Measurements from ENCODE around the gene ARHGAP9.
"Not testable (repeated sequence)": the region's sequence is repeated elsewhere in the genome, so short reads cannot be mapped to it uniquely, and the experiment has no call there.

Gene ARHGAP9

DNA sequence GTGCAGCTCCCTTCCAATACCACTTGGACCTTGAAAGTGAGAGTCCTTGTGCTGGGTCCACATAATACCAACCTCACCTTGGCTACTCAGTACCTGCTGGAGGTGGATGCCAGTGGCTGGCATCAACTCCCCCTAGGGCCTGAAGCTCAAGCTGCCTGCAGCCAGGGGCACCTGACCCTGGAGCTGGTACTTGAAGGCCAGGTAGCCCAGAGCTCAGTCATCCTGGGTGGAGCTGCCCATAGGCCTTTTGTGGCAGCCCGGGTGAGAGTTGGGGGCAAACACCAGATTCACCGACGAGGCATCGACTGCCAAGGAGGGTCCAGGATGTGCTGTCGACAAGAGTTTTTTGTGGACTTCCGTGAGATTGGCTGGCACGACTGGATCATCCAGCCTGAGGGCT is 30.3 kb downstream of the ARHGAP9 start:
- TF ChIP-seq, protein P1, sequence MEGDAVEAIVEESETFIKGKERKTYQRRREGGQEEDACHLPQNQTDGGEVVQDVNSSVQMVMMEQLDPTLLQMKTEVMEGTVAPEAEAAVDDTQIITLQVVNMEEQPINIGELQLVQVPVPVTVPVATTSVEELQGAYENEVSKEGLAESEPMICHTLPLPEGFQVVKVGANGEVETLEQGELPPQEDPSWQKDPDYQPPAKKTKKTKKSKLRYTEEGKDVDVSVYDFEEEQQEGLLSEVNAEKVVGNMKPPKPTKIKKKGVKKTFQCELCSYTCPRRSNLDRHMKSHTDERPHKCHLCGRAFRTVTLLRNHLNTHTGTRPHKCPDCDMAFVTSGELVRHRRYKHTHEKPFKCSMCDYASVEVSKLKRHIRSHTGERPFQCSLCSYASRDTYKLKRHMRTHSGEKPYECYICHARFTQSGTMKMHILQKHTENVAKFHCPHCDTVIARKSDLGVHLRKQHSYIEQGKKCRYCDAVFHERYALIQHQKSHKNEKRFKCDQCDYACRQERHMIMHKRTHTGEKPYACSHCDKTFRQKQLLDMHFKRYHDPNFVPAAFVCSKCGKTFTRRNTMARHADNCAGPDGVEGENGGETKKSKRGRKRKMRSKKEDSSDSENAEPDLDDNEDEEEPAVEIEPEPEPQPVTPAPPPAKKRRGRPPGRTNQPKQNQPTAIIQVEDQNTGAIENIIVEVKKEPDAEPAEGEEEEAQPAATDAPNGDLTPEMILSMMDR (IDR thresholded peaks at IDR 0.05; ENCODE audit: low read depth, low read length) = no peak
- TF ChIP-seq MYC (IDR thresholded peaks at IDR 0.05; ENCODE audit: low read depth, low read length) = no peak
- no peak for TF ChIP-seq POLR2A (IDR thresholded peaks at IDR 0.05; ENCODE audit: extremely low read depth, insufficient read length)
- TF ChIP-seq, protein P2, sequence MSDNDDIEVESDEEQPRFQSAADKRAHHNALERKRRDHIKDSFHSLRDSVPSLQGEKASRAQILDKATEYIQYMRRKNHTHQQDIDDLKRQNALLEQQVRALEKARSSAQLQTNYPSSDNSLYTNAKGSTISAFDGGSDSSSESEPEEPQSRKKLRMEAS (IDR thresholded peaks at IDR 0.05; ENCODE audit: low read depth, low read length) = no peak
- no peak for DNase-seq (ENCODE audit: low read depth)
- no peak overlapping the region for H3K4me3 ChIP-seq (ENCODE audit: low read depth, low read length)

DNA sequence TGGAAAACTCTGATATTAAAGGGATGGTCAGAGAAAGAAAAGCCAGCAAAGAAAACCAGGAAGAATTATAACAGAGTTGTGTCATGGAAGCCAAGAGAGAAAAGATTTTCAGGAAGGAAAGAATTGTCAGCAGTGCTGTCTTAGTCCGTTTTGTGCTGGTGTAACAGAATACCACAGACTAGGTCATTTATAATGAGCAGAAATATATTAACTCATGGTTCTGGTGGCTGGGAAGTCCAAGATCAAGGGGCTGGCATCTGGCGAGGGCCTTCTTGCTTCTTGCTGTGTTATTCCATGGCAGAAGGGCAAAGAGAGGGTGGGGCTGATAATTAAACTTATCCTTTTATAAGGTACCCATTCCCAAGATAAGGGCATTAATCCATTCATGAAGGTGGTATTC is 31.0 kb downstream of the ARHGAP9 start:
- H3K4me3 ChIP-seq (ENCODE audit: low read depth, low read length) = no peak overlapping the region
- TF ChIP-seq MYC (IDR thresholded peaks at IDR 0.05; ENCODE audit: low read depth, low read length) = no peak
- TF ChIP-seq POLR2A (IDR thresholded peaks at IDR 0.05; ENCODE audit: extremely low read depth, insufficient read length) = no peak
- TF ChIP-seq, protein P1 (IDR thresholded peaks at IDR 0.05; ENCODE audit: low read depth, low read length) = no peak
- TF ChIP-seq, protein P2 (IDR thresholded peaks at IDR 0.05; ENCODE audit: low read depth, low read length) = no peak
- no peak for DNase-seq (ENCODE audit: low read depth)

DNA sequence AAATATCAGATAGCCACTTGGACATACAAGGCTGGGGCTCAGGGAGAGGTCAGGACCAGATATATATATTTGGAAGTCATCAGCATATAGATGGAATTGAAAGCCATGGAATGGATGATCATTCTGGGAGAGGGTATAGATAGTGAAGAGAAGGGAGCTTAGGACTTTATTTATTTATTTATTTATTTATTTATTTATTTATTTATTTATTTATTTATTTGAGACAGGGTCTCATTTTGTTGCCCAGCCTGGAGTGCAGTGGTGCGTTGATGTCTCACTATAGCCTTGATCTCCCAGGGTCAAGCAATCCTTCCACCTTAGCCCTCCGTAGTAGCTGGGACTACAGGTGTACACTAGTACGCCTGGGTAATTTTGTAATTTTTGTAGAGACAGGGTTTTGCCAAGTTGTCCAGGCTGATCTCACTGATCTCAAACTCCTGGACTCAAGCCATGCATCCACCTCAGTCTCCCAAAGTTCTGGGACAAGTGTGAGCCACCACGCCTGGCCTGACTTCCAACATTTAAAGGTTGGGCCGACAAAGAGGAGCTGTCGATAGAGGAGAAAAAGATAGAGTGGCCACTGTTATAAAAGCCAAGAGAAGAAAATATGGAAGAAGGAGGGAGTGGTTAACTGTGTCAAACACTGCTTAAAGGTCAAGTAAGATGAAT is 33.2 kb downstream of the ARHGAP9 start:
- H3K4me3 ChIP-seq (ENCODE audit: low read depth, low read length) = no peak overlapping the region
- no peak for TF ChIP-seq POLR2A (IDR thresholded peaks at IDR 0.05; ENCODE audit: extremely low read depth, insufficient read length)
- DNase-seq (ENCODE audit: low read depth) = no peak

DNA sequence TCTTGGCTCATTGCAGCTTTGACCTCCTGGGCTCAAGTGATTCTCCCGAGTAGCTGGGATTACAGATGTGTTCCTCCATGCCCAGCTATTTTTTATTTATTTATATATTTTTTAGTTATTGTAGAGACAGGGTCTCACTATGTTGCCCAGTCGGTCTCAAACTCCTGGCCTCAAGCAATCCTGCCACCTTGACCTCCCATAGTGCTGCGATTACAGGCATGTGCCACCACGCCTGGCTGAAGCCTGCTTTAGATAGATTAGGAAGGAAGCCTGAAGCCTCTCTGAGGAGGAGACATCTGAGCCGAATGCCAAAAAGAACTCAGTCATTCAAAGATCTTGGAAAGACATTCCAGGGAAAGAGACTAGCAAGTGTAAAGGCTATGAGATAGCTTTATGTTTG is 34.9 kb downstream of the ARHGAP9 start:
- no peak overlapping the region for H3K4me3 ChIP-seq (ENCODE audit: low read depth, low read length)
- DNase-seq (ENCODE audit: low read depth) = no peak
- no peak for TF ChIP-seq POLR2A (IDR thresholded peaks at IDR 0.05; ENCODE audit: extremely low read depth, insufficient read length)
- TF ChIP-seq, protein P2 (IDR thresholded peaks at IDR 0.05; ENCODE audit: low read depth, low read length) = no peak
- TF ChIP-seq, protein P1 (IDR thresholded peaks at IDR 0.05; ENCODE audit: low read depth, low read length) = no peak
- TF ChIP-seq MYC (IDR thresholded peaks at IDR 0.05; ENCODE audit: low read depth, low read length) = no peak

DNA sequence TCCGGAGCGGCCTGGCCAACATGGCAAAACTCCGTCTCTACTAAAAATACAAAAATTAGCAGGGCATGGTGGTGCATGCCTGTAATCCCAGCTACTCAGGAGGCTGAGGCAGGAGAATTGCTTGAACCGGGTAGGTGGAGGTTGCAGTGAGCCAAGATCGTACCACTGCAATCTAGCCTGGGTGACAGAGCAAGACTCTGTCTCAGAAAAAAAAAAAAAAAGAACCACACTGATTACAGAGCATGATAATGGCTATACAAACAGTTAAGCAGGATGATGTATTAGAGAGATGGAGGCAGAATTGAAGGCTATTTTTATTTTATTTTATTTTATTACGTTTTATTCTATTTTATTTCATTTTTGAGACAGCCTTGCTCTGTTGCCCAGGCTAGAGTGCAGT is 35.3 kb downstream of the ARHGAP9 start:
- DNase-seq (ENCODE audit: low read depth) = not testable (repeated sequence)

DNA sequence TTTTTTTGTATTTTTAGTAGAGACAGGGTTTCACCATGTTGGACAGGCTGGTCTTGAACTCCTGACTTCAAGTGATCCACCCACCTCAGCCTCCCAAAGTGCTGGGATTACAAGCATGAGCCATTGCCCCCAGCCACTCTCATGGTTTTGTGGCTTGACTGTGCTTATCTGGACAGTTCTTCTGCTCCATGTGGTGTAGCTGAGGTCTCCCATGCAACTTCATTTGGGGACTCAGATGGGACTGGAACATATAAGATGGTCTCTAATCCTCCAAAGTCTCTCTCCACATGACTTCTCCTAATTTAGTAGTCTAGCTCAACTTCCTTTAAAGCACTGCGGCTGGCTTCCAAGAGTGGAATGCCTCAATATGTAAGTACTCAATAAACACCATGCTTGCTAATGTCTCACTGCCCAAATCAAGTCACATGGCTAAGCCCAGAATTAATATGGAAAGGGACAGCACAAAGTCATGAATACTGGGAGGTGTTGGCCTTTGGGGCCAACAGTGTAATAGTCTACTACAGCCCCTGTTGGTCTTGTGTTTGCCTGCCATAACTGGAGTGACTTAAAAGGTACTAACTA is 37.7 kb downstream of the ARHGAP9 start:
- DNase-seq (ENCODE audit: low read depth) = no peak
- no peak overlapping the region for H3K4me3 ChIP-seq (ENCODE audit: low read depth, low read length)
- TF ChIP-seq, protein P1 (IDR thresholded peaks at IDR 0.05; ENCODE audit: low read depth, low read length) = no peak
- TF ChIP-seq, protein P2 (IDR thresholded peaks at IDR 0.05; ENCODE audit: low read depth, low read length) = no peak
- TF ChIP-seq MYC (IDR thresholded peaks at IDR 0.05; ENCODE audit: low read depth, low read length) = no peak
- no peak for TF ChIP-seq POLR2A (IDR thresholded peaks at IDR 0.05; ENCODE audit: extremely low read depth, insufficient read length)

More for the DNA sequence above, 35.3 kb downstream of the ARHGAP9 start:
- not testable (repeated sequence) for H3K4me3 ChIP-seq (ENCODE audit: low read depth, low read length)

DNA sequence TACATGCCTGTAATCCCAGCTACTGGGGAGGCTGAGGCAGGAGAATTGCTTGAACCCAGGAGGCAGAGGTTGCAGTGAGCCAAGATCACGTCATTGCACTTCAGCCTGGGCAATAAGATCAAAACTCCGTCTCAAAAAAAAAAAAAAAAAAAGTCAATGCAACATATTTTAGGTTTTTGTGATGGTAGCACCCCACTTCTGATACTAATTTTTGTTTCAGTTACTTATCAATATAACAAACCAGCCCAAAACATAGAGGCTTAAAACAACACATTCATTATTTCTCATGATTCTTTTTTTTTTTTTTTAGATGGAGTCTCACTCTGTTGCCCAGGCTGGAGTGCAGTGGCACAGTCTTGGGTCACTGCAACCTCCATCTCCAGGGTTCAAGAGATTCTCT is 38.3 kb downstream of the ARHGAP9 start:
- H3K4me3 ChIP-seq (ENCODE audit: low read depth, low read length); DNase-seq (ENCODE audit: low read depth): not testable (repeated sequence)
